GM18909 (cell line): ENCODE data around the gene RAB40B.

Experiments used
- ATAC-seq: cut with Tn5 transposase; IDR thresholded peaks from one replicate; pipeline ENCODE4 v1.9.1; 2021; ENCODE audit warnings: mild to moderate bottlenecking; ENCODE audit not compliant: unreplicated experiment, poor library complexity

Gene RAB40B

DNA sequence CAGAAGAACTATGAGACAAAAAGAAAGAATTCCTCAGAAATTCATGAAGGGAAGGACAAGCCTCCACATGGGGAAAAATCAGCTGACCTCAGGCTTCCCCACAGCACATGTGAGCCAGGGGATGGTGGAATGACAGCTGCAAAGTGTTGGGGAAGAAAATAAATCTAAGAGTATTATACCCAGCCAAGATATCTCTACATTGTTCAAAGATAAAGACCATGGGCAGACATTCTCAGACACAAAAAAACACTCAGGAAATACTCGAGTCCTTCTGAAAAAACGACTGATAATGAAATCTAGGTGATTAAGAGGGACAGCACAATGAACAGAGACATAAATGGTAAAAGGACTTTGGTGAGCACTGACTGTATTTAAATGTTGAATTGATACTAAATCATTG lies 3.9 kb downstream of the RAB40B start:
- ATAC-seq, result no peak

DNA sequence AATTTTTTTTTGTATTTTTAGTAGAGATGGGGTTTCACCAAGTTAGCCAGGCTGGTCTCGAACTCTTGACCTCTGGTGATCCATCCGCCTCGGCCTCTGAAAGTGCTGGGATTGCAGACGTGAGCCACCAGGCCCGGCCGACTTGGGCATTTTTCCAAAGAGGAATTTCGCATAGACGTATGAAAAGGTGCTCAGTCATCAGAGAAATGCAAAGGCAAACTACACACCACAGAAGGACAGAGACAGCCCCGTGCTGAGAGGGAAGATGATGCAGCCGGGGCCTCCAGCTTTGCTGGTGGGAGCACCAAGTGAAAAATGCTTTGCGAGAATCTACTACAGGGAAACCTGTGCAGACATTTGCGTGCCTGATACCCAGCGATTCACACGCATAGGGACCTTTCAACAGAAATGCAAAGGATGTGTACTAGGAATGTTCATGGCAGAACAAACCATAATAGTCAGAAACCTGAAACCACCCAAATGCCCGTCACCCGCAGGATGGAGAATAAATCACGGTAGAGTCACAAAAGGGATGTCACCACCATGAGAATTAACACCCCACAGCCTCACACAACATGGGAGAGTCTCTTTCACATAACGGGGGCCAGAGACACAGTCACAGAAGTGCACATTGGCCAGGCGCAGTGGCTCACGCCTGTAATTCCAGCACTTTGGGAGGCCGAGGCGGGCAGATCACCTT lies 5.2 kb downstream of the RAB40B start:
- no peak for ATAC-seq

DNA sequence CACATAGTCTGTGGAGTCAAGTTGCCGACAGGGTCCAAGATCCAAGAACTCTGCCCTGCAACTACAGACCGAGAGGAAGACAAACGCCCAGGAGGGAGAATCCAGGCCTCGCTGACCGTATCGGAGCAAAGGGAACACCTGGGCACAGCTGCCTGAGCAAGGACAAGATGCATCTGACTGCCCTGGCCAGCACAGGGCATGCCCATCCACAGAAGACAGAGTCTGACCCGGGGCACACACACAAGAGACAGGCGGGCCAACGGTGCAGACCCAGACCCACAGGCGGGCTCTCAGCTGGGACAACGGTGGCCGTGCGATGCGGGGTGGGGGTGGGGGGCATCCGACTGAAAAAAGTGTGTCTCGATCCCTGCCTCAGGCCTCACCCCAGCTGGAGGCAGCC lies 6.2 kb downstream of the RAB40B start:
- ATAC-seq, result no peak

DNA sequence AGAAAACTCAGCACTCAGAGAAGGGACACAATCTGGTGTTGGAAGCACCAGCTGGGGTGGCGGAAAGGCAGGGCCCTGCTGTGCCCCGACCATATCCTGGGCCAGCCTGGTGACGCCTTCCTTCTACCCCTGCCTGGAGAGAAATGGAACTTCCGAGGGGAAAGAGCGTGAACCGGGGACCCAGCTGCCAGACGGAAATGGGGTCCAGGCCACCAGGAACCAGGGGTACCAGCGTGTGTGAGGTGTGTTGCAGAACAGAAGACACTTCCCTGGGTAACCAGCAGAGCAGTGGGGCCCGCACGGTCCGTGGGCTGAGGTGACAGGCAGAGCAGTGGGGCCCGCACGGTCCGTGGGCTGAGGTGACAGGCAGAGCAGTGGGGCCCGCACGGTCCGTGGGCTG lies 6.8 kb downstream of the RAB40B start:
- ATAC-seq, result no peak

DNA sequence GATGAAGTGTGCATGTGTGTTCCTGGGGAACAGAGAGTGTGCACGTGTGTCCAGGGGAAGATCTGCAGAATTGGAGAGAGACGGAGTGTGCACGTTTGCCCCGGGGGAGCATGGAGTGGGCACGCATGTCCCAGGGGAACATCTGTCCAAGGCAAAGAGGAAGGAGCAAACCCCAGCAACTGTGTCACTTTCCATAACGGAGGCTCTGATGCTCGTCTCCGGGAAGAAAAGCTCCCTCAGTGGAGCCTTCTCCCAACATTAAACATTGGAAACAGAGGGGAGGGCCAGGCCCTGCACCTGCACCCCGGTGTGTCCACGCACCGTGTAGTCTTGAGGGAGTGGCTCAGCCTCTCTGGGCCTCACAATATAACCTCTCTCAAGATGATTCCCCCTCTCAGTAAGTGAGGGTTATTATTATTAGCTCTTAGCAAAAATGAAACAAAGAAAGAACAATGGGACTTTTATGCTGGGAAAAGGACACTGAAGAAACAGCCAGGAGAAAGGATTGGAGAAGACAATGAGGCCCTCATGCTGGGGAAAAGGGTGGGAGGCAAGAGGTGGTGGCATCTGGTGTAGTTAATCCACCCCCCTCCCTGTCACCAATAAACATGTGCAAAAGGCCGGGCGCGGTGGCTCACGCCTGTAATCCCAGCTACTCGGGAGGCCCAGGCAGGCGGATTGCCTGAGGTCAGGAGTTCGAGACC lies 7.6 kb downstream of the RAB40B start:
- no peak for ATAC-seq

DNA sequence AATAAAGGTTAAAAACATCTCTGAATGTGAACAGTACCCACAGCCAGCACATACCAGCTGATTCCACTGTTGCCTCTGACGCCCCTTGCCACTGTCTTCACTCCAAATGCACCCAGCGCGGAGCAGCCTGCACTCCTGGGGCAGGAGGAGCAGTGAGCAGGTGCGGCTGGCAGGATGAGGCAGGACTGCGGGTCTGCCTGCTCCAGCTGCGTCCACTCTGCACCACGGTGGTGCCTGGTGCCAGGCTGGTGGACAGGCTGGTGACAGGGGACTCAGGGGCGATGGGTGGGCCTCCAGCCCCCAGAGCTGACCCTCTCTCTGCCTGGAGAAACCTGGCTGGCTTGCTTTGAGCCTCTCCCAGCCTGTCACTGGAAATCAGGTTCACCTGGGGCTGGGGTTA lies 9.4 kb downstream of the RAB40B start:
- no peak for ATAC-seq

DNA sequence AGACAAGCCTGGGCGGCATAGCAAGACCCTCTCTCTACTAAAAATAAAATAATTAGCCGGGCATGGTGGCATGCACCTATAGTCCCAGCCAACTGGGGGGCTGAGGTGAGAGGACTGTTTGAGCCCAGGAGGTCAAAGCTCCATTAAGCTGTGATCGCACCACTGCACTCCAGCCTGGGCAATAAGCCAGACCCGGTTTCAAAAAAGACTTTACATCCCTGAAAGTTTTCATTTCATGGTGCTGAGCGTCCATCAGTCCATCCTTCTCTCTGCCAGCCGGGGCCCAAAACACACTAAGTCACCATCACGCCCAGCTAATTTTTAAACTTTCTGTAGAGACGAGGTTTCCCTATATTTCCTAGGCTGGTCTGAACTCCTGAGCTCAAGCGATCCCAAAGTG lies 10.6 kb downstream of the RAB40B start:
- no peak for ATAC-seq

DNA sequence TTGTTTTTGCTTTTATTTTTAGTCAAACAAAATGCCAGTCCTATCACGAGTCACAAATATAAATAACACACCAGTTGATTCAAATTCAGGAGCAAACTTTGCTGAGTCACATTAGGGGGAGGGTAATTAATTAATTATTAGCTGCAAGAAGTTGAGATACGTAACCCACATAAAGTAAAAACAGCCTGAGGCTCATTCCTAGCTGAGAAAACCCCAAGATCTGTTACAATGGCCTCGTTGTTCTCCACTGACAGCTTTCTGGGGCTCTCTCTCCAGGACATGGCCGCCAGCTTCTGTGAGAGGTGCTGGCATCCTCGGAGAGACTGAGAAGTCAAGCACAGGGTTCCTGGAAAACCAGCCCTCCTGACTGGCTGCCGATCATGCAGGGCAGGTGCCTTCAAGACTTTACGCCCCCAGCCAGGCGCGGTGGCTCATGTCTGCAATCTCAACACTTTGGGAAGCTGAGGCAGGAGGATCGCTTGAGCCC lies 11.1 kb downstream of the RAB40B start:
- no peak for ATAC-seq

DNA sequence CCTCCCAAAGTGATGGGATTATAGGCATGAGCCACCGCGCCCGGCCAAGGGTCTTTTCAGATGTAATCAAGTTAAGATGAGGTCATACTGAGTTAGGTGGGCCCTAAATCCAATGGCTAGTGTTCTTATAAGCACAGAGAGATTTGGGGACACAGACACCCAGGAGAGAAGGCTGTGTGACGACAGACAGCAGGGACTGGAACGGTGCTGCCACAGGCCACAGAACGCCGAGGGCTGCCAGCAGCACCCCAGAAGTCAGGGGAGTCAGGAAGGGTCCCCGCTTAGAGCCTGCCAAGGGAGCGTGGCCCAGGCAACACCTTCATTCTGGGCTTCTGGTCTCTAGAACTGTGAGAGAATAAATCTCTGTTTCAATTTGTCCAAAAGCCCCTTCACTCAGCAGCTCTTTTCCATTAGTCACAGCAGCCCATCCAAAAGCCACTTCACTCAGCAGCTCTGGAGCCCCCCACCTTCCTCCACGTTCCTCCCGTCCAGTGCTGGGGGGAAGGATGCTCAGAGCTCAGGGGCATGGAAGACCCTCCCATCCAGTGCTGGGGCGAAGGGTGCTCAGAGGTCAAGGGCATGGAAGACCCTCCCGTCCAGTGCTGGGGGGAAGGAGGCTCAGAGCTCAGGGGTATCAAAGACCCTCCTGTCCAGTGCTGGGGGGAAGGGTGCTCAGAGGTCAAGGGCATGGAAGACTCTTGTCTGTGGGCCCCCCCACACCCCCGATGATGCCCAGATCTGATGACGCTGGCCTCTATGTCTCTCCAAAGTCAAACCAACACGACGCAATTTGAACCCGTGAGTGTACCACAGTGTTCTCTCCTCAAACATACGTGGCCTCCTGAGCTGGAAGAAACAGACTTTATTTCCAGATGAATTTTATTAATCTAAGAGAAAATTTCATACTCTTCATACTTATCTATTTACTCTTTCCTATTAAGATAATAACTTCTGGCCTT lies 11.9 kb downstream of the RAB40B start:
- no peak for ATAC-seq

DNA sequence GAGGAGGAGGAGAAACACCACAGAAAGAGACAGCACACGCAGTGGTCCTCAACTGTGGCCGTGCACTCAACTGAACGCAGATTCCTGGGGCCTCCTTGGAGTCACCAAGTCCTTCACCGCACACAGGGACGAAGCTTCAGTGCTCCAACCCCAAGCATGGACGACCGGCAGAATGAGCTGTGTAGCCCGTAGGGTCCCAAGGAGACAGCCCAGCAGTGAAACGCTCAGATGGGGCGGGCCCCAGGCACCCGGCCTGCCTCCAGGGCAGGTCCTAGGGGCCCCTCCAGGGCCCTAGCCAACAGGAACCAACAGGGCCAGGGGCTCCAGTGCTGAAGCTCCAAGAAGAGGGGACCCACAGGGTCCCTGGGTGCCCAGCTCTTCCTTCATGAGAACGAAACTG lies 13.2 kb downstream of the RAB40B start:
- no peak for ATAC-seq

DNA sequence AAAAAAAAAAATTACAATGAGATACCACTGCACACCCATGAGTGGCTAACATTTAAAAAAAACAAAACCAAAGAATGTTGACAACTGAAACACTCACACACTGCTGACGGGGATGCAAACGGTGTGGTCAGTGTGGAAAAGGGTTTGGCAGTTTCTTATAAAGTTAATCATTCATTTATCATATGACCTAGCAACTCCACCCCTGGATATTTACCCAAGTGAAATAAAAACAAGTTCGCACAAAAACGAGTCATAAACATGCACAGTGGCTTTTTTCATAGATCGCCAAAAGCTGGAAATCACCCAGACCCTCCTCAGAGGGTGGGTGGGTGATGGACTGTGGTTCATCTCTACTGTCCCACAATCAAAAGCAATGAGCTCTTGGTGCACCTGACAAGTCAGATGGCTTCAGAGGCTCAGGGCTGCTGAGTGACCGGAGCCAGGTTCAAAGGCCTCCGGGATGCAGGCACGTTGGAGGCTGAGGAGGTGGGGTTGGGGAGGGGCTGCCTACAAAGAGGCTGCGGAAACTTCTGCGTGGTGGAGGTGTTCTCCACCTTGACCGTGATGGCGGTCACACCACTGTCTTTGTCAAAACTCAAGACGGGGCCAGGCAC lies 14.2 kb downstream of the RAB40B start:
- ATAC-seq, result no peak

DNA sequence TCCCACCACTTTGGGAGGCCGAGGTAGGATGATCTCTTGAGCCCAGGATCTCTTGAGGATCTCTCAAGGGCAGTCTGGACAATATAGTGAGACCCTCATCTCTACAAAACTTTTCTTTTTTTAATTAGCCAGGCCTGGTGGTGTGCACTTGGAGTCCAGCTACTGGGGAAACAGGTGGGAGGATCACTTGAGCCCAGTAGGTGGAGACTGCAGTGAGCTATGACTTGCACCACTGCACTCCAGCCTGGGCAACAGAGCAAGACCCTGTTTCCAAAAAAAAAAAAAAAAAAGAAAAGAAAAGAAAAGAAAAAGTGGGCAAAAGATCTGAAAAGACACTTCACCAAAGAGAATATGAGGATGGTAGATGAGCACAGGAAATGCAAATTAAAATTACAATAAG lies 15.0 kb downstream of the RAB40B start:
- no peak for ATAC-seq

DNA sequence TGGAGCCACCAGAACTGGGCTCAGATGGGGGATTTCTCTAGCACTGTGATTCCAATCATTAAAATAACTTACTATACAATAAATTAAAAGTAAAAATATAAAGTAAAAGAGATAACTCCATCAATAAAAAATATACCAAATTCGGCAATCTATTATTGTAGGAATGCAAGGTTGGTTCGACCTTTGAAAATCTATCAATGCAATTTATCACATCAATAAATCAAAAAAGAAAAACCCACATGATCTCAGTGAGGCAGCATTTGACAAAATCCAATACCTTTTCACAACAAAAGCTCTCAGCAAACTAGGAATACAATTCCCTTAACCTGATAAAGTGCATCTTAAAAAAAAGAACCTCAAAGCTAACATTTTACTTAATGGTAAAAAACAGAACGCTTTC lies 17.0 kb downstream of the RAB40B start:
- ATAC-seq, result no peak

DNA sequence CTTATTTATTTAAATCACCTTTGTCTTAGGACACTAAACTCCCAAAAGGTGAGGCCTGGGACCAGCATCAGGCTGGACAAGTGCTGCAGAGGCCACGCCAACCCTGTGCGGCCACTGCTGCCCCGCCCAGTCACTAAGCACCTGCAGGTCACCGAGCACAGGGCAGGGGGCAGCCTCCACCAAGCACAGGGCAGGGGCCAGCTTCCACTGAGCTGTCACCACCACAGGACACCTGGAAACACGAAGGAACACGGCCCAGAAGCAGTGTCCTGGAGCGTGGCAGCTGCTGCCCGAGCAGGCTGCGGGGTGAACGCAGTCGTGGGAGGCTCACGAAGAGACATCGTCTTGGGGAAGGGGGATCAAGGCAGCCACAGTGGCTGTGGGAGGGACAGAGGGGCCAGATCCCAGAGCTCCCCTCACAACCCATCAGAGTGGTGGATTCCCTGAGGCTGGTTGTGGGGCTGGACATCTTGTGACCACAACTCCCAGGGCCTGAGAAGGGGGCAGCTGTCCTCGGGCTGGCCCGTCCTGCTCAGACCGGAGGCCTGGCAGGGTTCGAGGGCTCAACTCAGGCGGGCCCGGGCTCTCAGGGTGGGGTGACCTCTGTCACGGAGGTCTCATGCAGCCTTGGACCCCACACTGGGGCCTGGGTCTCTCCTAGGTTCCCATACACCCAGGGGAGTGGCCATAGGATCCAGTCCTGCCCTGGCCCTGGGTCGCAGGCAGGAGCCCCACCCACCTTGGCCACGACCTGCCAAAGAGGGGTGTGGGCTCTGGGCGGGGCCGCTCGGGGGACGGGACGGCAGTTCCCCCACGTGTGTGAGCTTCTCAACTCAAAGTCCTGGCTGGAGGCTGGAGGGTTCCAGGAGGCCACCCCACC lies 18.7 kb downstream of the RAB40B start:
- no peak for ATAC-seq

DNA sequence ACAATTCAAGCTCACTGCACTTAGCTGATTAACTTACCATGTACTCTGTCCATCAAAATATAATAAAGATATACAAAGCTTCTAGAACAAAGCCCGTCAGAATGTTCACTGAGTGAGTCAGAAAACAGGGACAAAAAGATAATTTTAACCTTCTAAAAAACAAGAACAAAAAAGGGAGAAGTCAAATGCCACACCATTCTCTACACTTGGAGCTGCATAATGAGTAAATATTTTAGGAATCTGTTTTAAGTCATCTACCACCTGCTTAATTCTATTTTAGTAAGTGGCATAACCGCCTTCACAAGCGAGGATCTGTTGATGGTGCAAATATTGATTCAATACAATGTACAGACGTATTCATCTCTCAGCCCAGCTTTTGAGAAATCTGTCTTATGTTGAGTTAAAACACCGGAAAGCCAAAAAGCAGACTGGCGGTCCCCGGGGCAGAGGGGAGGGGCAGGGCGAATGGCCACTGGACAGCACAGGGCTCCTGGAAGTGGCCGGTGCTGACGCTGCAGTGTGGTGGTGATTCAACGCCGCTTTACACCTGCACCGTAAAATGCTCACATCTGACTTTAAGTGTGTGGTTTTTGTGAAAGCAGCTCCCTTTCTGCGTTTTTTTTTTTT lies 20.1 kb downstream of the RAB40B start:
- ATAC-seq, result no peak

DNA sequence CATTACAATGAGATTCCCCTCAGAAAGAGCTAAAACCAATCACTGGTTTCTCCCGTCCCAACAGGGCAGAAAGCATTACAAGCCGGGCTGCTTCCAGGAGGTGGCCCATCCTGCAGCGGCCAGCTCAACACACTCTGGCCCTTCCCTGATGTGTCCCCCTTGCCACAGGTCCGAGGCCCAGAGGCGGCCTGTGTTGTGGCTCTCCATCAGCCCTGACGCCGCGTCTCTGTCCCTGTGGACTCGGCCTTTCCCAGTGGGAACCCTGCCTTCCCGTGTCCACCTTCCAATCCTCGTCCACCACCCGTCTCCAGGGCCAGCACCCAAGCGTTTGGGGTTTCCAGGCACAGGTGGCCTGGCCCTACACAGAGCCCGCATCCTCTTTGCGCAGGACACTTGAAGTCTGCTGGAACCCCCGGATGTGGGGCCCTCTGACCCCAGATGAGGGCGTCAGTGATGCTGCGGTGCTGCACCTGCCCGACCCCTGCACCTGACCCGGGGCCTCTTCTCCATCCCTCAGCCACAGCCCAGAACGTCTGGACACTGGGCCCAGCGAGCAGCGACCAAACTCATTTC lies 21.1 kb downstream of the RAB40B start:
- no peak for ATAC-seq

DNA sequence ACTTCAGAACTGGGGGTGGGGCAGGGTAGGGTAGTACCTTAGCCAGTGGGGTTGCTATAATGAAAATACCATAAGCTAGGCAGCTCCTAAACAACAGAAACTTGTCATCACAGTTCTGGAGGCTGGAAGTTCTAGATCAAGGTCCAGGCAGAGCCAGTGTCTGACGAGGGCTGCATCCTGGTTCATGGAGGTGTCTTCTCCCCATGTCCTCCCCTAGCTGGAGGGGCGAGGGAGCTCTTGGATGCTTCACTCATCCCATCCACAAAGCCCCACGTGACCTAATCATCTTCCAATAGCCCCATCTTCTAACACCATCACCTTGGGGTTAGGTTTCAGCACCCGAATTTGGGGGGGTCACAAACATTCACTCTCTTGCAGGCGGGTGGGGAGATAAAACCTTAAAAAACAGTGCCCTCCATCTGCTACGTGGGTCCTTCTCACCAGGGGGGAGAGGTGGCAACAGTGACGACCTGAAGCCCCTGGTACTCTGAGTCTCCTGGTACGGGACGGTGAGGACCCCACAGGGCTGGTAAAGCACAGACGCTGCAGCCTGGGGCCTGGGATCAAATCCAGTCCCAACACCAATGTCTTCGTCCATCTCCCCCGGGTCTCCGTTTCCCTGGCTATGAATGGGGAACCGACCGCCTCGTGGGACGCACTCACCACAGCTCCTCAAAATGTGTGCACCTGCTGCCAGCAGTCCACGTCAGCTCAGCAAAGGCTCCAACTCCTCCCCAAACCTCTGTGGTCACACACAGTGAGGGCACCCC lies 22.8 kb downstream of the RAB40B start:
- no peak for ATAC-seq
